Skin epidermis (tissue), 12 donors: ENCODE results near the gene MED14.
"Not testable (repeated sequence)": the region's sequence is repeated elsewhere in the genome, so short reads cannot be mapped to it uniquely, and the experiment has no call there.

Experiments
- H3K27ac ChIP-seq, 21 experiments: fragments of 200-600 bp; sonication (generic) in 11 of 21; one replicate each; pipeline ENCODE4 v1.5.0; 2020; ENCODE audit warnings: mild to moderate bottlenecking in 3 of 21, inconsistent platforms in 2 of 21, moderate library complexity in 2 of 21
- H3K4me3 ChIP-seq, 7 experiments: fragments of 200-600 bp; sonication (generic) in 2 of 7; one replicate each; pipeline ENCODE4 v1.5.0; 2020; ENCODE audit warnings: inconsistent platforms in 2 of 7, mild to moderate bottlenecking in 2 of 7, moderate library complexity in 1 of 7

The MED14 gene

DNA sequence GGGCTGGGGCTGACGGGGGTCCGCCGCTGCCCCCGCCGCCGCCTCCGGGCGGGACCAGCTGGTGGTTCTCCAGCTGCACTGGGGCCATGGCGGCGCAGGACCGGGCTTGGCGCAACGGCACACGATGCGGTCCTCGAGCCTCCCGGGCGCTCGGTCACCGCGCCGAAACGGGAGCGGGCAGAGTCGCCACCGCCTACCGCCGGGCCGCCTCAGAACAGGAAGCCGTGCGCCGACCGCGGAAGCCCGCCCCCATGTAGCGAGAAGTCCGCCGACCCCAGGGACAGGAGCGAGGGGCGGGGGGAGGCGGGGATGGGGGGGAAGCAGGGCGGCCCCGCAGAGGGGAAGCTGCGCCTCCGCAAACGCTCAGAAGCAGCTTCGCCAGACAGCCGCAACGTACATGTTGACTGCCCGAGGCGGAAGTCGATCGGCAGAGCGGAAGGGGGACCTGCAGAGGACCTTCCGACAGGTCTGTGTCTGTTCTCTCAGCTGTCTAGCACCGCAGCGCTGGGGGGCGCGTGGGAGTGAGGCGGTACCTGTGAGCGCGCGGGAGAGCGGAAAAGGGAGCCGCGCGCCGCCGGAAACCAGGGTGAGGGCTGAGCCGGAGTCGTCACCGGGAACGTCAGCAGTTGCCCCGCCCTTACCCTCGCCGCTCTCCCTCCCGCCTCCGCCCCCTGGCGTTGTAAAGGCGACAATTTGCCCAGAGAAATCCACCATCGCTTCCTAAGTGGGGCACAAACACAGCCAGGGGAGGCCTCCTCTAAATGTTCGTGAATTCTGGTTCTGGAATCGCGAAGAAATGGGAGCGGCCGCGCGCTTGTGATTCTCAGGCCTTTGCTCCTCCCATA lies at the start of gene MED14:
TSS of gene MED14 (minus strand) at position 218 of the 845 bp plus-strand sequence. CDS start at position 88, 130 bp downstream.
- Histone ChIP-seq H3K4me3 (peak within 1 kb of the TSS; percentile 67 to 86 (median 74)), H3K27ac (peak within 1 kb of the TSS; percentile 71 to 96 (median 91))

DNA sequence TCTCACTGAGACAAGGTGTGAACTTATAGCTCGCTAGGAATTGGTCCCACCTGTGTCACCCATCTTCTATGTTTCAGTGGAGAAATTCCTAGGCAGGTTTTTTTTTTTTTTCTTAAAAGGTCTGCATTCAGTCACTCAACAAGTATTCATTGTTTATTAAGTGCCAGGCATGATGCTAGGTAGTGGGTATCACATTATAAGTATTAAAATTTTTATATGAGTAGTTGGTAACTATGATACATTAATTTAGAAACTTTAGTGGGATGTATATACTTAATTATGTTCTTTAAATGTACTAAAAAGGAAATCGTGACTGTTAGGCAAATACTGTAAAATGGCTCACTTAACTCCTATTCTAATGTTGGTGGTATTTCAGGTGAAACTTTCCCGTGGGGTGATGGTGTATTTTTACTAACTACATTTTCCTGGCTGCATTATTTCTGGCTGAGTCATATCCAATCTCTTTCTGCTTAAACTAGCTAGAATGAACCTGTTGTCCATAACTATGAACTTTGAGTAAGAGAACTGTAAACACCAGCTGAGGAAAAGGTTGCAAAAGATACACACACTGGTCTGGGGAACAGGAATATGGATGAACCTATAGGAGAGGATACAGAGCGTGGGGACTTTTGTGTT lies 49.3 kb upstream of the MED14 start:
- H3K4me3 ChIP-seq, result no peak overlapping the region
- H3K27ac ChIP-seq, result no peak overlapping the region

DNA sequence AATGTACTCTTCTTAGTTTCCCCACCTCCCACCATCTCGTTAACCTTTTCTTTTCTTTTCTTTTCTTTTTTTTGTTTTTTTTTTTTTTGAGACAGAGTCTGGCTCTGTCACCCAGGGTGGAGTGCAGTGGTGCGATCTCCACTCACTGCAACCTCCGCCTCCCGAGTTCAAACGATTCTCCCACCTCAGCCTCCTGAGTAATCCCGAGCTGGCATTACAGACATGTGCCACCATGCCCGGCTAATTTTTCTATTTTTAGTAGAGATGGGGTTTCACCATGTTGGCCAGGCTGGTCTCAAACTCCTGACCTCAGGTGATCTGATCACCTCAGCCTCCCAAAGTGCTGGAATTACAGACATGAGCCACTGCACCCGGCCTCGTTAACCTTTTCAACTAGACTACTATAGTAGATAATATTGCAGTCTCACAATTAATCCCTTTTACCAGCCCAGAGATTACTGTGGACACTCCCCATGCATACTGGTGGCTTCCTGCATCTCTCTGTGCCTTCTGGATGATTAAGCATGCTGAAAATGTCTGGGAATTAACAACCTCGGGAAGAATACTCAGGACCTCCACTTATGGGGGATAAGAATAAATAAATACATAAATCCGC lies 47.4 kb upstream of the MED14 start:
- not testable (repeated sequence) for H3K4me3 ChIP-seq, H3K27ac ChIP-seq

DNA sequence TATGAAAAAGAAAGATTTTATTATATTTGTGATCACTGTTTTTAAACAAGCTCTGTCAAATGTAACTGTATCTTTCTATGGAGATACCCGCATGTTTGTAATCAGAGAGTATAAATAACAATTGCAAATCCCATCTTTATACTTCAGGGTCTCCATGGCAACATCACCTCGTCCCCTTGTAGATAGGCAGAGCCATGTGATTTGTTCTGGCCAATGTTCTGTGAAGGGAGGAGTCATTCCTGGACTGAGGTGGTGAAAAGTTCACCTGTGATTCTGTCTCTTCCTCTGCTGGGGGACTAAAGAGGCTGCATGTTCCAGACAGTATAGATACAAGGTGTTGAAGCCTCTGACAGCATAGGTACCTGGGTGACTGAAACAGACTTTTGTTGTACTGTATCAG lies 45.6 kb upstream of the MED14 start:
- Histone ChIP-seq H3K4me3 (no peak overlapping the region), H3K27ac (no peak overlapping the region)

DNA sequence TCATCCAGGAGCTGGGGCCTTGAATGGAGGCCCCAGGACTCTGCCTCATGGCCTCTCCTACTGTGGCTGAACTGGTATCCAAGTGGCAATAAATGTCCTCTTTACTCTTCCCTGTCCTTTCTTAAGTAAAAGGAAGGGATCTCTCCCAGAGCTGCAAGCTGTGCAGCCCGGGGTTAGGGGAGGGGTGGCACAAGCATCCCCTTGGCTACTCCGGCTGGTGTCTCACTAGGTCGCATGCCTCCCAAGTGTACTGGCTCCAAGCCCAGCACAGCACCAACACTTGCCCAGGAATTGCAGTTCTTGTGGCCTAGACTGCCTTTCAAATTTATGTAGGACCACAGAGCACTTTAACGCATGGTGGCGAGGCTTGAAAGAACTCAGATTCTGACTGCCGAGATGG lies 44.7 kb upstream of the MED14 start:
- Histone ChIP-seq H3K4me3 (no peak overlapping the region), H3K27ac (no peak overlapping the region)

DNA sequence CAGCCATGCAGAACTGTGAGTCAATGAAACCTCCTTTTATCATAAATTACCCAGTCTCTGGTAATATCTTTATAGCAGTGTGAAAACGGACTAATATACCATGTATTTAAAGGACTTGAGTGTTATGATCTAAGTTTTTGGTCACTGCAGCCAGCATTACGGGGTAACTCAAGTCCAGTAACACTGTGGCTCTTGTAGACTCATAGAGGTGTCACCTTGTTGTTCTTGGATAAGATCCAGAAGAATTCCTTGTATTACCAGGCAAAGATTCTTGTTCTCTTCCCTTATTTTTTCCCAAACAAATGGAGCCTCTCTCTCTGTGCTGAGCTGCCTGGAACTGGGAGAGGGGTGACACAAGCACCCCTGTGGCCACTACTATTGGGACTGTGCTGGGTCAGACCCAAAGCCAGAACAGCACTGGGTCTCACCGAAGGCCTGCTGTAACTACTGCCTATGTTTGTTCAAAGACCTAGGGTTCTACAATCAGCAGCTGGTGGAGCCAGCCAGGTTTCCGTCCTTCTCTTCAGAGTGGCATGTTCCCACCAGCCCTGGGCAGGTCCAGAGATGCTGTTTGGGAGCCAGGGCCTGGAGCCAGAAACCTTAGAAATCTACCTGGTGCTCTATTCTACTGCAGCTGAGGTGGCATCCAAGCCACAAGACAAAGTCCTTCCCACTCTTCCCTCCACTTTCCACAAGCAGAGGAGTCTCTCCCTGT lies 43.7 kb upstream of the MED14 start:
- no peak overlapping the region for H3K4me3 ChIP-seq
- H3K27ac ChIP-seq, result no peak overlapping the region

DNA sequence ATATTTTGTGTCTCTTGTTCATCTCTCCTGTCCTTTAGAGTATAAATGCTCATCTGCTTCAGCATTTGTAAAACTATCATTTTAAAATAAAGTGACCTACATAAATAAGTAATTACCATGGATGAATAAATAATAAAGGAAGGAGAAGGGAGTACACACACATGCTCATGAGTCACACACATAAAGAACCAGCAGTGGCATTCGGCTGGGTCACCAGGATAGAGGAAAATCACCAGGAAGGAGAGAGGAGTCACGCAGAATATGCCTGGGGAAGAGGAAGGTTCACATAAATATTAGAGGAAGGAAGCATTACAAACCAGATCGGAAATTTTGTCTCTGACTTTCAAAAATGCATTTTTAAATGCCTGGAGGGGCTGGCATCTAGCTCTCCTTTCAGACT lies 38.5 kb upstream of the MED14 start:
- H3K27ac ChIP-seq, result peak overlapping the region in 7 of 21 experiments; percentile 9 to 66 (median 44)

DNA sequence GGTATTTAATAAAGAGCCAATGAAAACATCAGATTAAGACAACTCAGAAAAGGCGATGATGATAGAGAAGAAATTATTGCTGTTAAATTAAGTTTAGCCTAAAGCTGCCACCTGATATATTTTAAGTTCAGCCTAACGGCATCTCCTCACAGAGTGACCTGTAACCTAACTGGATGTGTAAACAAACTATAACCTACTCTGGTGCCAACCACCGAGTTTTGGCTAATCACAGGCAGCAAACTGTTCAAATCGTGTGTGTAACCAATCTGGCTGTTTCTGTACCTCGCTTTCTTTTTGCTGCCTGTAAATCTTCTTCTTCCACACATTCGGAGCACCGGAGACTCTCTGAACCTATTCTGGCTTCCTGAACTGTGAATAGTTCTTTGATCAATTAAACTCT lies 37.8 kb upstream of the MED14 start:
- peak overlapping the region in 8 of 21 experiments; percentile 9 to 71 (median 39) for H3K27ac ChIP-seq
- no peak overlapping the region for H3K4me3 ChIP-seq

More for the DNA sequence above, 38.5 kb upstream of the MED14 start:
- H3K4me3 ChIP-seq, result no peak overlapping the region

DNA sequence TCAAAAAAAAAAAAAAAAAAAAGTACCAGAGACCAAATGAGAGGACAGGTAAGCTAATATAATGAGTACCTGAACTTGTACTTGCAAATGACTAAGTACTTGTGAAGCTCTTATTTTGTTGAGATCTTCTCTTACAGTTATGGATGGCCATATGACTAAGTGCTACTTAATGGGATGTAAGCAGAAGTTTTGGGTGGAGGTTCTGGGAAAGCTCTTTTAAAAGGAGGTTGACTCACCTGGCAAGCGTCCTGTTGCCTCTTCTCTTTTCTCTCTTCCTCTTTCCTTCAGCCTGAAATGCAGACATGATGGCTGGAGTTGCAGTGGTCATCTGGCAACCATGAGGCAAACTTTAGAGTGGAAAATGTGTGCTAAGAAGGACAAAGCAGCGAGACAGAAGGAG lies 36.9 kb upstream of the MED14 start:
- no peak overlapping the region for H3K4me3 ChIP-seq
- peak overlapping the region in 2 of 21 experiments; percentile 11 to 44 for H3K27ac ChIP-seq

DNA sequence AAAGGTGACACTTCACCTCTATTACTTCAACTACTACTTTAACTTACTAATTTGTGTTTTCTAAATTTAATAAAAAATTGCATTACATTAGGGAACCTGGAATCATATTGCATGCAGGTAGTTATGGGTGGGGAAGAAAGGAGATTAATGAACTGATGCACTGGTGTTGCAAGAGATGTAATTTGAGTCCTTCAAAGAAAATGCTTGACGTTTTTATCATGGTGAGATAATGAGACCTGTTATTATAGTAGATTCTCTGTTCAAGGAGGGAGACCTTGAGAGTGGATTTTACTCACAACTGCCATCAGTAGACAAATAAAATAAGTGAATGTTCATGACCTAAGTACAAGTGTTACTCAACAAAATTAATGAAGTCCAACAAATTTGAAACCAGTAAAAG lies 26.4 kb upstream of the MED14 start:
- Histone ChIP-seq H3K4me3 (no peak overlapping the region), H3K27ac (no peak overlapping the region)

DNA sequence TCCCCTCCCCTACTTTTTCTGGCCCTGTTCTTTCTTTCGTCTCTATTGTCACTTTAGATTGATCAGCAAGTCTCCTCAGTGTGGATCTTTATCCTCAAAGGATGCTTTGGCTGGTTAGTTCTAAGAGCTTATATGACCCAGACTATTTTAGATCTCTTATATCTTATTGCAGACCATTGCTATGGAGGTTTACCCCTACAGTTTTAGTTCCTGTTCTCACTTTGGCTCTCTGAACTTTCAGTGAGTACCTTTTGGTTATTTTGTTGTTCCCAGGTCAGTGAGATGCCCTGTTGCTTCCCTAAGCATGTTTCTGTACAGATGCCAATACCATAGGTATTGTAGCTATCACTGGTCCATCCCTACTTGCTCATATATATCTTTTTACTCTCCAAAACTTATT lies 24.0 kb upstream of the MED14 start:
- H3K4me3 ChIP-seq, result no peak overlapping the region
- H3K27ac ChIP-seq, result no peak overlapping the region

DNA sequence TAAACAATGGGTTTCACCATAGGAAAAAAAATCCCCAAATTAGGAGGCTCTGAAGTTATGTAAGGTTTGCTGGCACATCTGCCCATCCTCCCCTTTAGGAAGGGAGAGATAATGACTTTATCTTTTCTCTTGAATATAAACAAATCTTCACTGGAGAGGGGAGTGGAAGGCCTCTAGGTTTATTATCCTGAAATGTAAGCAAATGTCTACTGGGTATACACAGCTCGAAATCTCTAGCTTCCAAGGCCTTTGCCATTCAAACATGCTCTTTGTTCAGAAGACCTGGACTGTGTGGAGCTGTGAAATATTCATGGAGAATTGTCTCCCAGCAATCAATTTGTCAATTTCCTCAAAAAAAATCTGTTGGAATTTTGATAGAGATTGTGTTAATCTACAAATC lies 21.7 kb upstream of the MED14 start:
- Histone ChIP-seq H3K4me3 (no peak overlapping the region), H3K27ac (no peak overlapping the region)

DNA sequence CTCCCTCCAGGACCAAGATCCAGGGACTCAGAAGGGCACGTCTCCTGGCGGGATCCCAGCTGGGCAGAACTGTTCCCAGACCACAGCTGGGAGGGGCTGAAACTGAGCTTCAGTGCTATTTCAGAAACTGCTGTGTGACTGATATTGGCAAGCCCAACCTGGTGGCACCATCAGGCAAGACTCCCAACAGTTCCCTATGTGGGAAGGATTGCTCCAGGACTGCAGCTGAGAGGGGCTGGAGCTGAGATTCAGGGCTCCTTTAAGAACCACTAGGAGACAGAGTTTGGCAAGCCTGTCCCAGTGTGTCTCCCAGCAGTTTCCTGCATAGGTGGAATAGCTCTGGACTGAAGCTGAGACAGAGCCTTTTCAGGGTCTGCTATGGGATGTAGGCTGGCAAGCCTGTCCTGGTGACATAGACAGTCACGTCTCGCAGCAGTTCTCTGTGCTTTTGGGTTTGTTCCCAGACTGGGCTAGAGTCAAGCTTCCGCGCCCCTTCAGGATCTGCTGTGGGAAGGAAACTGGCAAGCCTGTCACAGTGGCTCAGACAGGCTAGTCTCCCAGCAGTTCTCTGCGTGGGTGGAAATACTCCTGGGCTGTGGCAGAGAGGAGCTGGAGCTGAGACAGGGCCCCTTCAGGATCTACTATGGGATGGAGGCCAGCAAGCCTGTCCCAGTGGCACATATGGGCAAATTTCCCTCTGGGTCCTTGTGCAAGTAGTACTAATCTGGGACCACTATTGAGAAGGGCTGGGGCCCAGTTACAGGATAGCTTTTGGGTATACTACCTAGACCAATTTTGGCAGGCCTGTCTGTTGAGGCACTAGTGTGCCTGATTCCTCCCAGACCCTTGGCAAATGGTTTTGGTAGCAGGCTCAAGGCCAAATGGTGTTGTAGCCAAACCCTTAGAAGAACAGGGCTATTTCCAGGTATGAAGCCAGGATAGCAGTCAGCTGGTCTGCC lies 20.2 kb upstream of the MED14 start:
- peak overlapping the region in 7 of 21 experiments; percentile 3 to 53 (median 38) for H3K27ac ChIP-seq

DNA sequence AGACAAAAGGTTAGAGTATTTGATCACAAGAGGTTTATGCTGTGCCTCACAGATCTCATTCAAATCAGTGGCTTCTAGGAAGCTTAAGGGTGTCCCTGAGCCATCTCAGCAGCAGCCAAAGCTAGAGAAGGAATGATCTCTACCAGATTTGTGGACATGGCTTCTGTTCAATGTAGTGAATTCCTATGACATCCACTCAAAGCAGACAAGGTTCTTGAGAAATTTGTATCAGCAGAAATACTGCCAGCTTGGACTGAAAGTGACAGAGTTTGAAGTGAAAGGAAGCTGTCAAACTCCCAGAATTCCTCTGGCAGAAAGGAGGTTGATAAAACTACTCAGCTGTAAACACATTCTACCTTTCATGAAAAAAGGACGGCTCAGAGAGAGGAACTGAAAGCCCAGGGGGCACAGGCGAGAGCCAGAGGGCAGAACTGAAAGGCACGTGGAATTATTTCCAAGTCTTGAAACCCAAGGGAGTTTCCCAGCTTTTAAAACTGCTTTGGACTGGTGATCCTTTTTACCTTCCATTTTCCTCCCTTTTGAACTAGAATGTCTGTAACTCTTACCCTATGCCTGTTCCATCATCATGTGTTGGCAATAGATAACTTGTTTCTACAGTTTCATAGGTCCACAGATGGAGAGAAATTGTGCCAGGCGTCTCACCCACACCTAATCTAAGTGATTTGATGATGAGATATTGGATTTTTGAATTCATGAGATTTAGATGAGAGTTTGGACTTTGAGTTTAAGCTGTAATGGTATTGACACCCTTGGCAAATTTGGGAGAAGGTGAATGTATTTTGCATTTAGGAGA lies 14.5 kb upstream of the MED14 start:
- peak overlapping the region in 8 of 21 experiments; percentile 19 to 57 (median 46) for H3K27ac ChIP-seq
- H3K4me3 ChIP-seq, result no peak overlapping the region

More for the DNA sequence above, 20.2 kb upstream of the MED14 start:
- no peak overlapping the region for H3K4me3 ChIP-seq

DNA sequence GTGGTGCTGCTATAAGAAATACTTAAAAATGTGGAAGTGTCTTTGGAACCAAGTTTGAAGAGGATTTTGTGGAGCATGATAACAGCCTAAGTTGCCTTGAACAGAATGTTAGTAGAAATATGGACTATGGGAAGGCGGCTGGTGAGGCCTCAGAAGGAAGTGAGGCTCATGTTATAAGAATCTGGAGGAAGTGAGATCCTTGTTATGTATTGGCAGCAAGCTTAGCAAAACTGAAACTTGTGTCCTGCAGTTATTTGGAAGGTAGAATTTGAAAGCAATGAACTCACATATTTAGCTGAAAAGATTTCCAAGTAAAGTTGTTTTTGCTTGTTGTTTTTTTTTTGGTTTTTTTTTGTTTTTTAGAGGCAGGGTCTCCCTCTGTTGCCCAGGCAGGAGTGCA lies 13.6 kb upstream of the MED14 start:
- no peak overlapping the region for H3K4me3 ChIP-seq
- H3K27ac ChIP-seq, result peak overlapping the region in 2 of 21 experiments; percentile 47 to 54

DNA sequence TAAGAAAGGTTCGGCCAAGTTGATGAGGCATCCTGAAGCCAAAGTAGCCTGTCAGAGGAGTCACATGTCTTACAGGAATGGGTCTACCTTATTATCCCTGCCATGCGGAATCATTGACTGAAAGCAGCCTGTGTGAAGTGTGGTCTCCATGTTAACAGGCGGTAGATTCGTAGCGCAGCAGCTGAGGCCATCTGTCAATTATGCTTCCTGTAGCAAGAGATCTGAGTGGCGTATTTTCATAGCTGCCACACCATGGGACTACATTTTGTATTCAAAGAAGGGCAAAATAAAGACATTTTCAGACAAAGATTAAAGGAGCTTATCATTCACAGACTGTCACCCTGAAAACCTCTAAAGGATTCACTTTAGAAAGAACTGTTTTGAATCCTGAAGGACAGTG lies 11.2 kb upstream of the MED14 start:
- H3K27ac ChIP-seq, result no peak overlapping the region
- H3K4me3 ChIP-seq, result no peak overlapping the region

DNA sequence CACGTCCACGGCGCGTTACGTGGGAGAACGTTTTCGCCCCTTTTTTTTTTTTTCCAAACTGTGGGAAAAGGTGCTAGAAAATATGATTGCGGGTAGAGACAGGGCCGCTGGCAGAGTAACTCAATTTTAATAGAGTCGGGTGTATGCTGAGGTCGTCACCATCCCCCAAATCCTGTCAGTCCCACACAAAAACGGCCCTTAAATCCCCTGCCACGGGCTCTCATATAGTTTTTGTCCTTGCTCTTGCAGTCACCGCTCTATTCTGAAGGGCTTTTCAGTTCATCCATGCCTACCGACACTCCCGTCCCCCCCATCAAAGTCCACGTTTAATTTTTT lies 796 bp upstream of the MED14 start:
- Histone ChIP-seq H3K27ac (peak overlapping the region; percentile 71 to 96 (median 91)), H3K4me3 (peak overlapping the region; percentile 67 to 86 (median 74))

DNA sequence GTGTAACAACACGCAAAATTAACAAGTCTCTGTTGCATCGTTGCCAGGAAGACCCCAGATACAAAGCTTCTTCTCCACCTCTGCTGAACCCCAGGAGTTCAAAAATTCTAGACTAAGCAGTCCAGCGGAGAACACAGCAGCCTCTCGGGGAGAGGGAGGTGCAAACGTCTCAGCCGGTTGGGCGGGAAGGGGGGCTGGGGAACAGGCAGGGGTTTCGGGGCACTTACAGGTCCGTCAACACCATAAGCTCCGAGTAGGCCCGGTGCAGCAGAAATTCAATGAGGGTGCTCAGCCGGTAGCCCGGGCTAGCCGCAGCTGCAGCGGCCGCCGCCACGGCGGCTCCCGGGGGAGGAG lies 394 bp downstream of the MED14 start:
- Histone ChIP-seq H3K4me3 (peak overlapping the region; percentile 67 to 86 (median 74)), H3K27ac (peak overlapping the region; percentile 71 to 96 (median 91))
